GM18520 (cell line): ENCODE results near the gene NCBP1.
"Not testable (repeated sequence)": the region's sequence is repeated elsewhere in the genome, so short reads cannot be mapped to it uniquely, and the experiment has no call there.

Experiments used
- ATAC-seq: cut with Tn5 transposase; IDR thresholded peaks from one replicate; pipeline ENCODE4 v1.9.1; 2021; ENCODE audit not compliant: unreplicated experiment

NCBP1 gene

GRCh38 chr9:97632985-97633858 is at the start of gene NCBP1, which contains the start of gene TSTD2:
NCBP1 (plus strand) TSS chr9:97633821; CDS start chr9:97633882, 61 bp downstream.
TSTD2 (minus strand) TSS chr9:97633368; CDS start chr9:97627562, 5,806 bp downstream.
- ATAC-seq = peak; percentile 86

GRCh38 chr9:97584778-97585177 is 48.8 kb upstream of the NCBP1 start:
- not testable (repeated sequence) for ATAC-seq

GRCh38 chr9:97586909-97587308 is 46.7 kb upstream of the NCBP1 start:
- not testable (repeated sequence) for ATAC-seq

- ATAC-seq = no peak
Observed at GRCh38 chr9:97591535-97591934, 42.1 kb upstream of the NCBP1 start.

GRCh38 chr9:97592126-97592525 is 41.5 kb upstream of the NCBP1 start:
- ATAC-seq = no peak

GRCh38 chr9:97593960-97594359 is 39.7 kb upstream of the NCBP1 start:
- no peak for ATAC-seq

- ATAC-seq = no peak
Observed at GRCh38 chr9:97594381-97594921, 39.2 kb upstream of the NCBP1 start.

- ATAC-seq = no peak
Observed at GRCh38 chr9:97596906-97597305, 36.7 kb upstream of the NCBP1 start.

GRCh38 chr9:97598461-97599288 is 34.9 kb upstream of the NCBP1 start:
- peak; percentile 79 for ATAC-seq

- ATAC-seq = no peak
Observed at GRCh38 chr9:97599314-97599846, 34.2 kb upstream of the NCBP1 start.

GRCh38 chr9:97600531-97601227 is 32.9 kb upstream of the NCBP1 start:
- ATAC-seq = no peak

GRCh38 chr9:97601228-97601898 is 32.3 kb upstream of the NCBP1 start:
- no peak for ATAC-seq

GRCh38 chr9:97602430-97602829 is 31.2 kb upstream of the NCBP1 start:
- ATAC-seq = no peak

GRCh38 chr9:97604901-97605645 is 28.5 kb upstream of the NCBP1 start:
- ATAC-seq = no peak

- no peak for ATAC-seq
Observed at GRCh38 chr9:97615439-97616072, 18.1 kb upstream of the NCBP1 start.

GRCh38 chr9:97617939-97618416 is 15.6 kb upstream of the NCBP1 start:
- no peak for ATAC-seq

GRCh38 chr9:97620063-97620462 is 13.6 kb upstream of the NCBP1 start:
- not testable (repeated sequence) for ATAC-seq

- not testable (repeated sequence) for ATAC-seq
Observed at GRCh38 chr9:97622483-97622882, 11.1 kb upstream of the NCBP1 start.

GRCh38 chr9:97623946-97624345 is 9.7 kb upstream of the NCBP1 start:
- no peak for ATAC-seq
